NAMALWA (cell line): Measurements from ENCODE around the gene USH2A.

Source experiments
- DNase-seq: peaks from one replicate; pipeline ENCODE4 v3.0.0-alpha.2; 2015; ENCODE audit warnings: low spot score

The USH2A gene

DNA sequence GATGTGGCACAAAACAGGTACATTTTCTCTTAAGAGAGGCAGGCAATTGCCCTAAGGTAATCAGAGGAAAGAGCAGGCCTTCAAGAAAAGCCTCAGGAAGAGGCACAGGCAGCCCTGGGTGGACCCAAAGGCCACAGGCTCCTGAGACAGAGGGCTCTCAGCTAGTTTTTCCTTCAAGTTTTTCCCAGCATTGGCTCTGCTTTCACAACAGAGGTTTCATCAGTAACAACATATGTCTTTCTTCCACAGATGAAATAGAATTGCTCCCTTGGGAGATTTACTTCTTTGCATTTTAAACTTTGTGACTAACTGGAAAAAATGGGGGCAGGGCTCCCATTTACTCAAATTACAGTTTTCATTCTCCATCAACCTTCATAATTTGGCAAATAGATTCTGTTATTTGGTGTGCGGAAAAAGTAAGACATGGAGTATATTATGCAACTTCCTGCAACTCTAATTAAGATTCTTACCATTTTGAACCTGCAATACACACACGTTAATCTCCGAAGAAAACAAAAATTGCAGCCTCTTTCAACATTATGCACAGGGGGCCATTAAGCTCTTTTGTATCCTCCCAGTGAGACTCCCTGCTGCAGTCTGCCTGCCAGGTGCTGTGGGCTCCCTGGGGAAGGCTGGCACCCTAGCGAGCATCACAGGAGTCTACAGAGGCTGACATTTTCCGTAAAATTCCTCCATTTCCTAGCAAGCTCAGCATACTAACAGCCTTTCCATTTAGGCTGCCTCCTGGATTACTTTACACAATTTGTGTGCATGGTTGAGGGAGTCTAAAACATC, 282.3 kb downstream of the USH2A start:
- no peak for DNase-seq

DNA sequence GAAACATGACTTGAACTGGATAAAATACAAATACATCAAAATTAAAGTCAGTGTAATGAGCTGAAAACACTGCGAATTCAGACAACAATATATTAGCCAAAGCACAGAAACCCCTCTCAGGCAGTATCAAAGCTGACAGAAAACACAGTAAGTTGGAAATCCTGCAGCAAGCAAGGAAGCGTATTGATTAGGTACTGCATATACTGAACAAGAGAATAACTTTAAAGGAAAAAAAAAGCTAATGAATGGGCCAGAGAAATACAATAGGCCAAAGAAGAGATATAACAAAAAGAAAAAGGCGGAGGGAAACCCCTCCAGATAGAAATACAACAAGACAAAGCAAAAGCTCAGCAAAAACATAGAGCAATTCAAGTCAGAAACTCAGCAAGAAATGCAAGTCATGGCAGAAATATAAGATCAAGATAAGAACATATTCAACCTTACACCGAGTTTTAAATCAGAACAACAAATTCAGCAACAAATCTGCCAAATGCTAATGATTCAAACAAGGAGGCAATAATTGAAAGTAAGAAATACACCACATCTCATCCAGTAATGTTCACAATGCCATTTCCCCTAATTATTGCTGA, 299.0 kb downstream of the USH2A start:
- DNase-seq: no peak

DNA sequence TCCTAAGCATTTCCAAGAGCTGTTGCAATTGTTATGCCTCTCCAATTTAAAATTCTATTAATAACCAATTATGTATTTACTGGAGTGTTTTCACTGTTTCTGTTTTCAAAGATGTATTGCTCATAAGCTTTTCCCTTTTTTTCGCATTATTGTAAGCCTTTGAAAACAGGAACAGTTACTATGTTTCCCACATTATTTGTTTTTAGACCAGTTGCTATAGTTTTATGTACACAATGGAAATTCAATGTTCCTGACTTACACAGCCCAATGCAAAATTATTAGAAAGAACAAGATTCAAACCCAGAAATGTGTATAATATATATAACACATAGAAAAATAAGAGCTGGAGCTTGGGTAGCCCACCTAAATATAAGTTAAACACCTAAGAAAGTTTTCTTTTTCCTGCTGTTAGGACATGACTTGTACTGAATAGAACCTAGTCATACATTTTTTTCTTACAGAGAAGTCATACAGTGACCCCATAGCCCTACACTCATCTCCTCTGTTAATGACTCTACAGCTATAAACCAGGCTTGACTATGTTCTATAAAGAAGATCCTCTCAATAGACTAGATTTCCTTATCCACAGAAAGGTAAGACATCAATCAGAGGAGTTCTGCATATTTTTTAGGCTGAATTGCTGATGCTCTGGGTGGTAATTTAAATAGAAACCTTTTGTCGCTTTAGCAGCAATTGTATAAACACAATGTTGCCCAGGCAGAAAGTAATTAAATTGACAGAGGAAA, 299.6 kb downstream of the USH2A start:
- DNase-seq: no peak

DNA sequence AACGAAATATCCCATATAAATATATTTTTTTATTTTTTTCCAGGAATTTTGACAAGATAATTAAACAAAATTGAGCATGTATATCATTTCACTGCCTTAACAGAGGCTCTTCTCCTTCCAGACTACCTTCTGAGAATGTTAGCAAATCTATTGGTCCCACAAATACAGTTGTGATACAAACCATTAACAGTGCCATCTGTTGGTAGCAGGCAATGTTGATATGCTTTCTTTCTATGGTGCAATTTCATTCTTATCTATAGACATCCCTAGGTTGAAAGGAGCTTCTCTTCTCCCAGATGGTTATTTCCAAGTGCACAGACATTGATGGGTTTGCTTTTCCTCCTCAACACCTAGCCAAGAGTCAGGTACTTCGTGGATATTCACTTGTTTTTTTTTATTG, 303.6 kb downstream of the USH2A start:
- DNase-seq: peak; percentile 49

DNA sequence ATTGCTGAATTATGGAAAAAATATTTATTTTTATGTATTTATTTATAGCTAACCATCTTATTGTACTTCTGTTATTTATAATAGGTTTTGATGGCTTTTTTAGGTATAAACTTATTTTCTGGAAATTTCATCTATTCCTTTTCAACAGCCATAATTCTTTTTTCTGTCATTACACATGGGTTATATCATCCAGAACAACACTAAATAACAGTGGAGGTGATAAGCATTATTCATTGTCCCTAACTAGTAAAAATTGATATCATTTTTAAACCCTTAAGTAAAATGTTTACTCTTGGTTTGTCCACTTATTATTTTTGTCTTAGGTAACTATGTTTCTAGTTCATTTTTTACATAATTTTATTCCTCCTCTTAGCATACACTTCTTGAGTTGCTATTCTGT, 309.1 kb downstream of the USH2A start:
- no peak for DNase-seq

DNA sequence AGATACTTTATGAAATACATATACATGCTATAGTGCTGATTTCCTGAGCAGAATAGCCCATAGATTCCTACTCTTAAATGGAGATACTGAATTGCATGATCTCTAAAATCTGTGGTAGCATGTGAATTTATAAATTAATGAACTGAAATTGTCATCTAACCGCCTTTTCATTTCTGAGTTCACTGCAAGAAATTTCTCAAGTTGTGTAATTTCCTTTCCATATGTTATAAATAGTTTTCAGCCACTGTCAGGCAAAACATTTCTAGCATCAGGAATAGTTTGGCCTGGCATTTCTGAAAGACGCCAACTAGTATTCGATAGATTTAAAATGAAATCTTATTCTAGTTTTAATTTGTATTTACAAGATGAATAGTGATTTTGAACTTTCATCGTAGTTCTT, 310.1 kb downstream of the USH2A start:
- no peak for DNase-seq

DNA sequence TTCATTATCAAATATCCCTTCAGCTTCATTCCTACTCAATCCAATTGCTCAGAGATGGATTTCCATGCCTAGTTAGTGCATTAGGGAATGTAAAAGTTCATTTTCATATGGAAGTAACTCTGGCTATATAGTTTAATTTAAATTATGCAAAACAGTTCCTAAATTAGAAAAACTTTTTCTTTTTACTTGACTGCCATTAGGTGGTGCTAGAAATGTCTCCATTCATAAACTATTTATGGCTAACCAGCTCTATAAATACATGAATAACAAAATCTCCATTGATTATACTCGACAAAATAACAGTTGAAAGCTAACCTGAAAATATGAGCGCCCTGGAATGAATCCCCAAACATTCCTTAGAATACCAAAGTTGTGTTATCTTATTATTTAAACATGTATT, 311.4 kb downstream of the USH2A start:
- DNase-seq: no peak

DNA sequence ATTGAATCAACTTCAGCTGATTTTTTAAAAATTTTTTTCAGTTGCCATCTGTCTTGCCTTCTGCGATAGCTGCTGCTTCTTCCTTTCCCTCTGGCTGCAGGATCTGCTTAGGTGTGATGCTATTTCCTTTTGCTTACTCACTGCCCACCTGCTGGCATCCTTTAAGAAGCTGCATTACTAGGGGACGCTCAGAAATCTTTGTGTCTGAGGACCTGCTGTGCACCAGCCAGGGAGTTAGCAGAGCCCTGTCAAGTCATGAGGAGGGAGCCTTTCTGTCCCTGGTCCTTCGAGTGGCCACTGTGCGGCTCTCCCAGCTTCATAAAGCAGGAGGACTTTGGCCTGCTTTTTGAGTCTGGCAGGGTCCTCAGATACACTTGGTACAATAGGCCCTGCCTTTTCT, 327.8 kb downstream of the USH2A start:
- no peak for DNase-seq

DNA sequence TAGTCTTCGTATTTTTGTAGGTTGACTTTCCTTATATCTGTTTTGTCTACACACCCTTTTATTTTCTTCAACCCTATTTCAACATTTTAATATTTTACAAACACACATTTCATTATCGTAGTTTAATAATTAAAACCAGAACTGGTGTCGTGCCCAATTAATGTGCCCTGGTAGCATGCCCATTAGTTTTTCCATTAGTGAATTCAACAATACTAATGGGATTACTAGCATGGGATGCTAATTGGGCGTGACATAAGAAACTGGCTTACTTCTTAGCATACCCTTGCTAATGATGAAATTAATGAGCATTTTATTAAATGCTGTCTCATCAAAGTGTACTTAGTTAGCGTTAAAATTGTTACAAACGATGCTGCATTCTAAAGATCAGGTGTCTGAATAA, 332.7 kb downstream of the USH2A start:
- DNase-seq: no peak

DNA sequence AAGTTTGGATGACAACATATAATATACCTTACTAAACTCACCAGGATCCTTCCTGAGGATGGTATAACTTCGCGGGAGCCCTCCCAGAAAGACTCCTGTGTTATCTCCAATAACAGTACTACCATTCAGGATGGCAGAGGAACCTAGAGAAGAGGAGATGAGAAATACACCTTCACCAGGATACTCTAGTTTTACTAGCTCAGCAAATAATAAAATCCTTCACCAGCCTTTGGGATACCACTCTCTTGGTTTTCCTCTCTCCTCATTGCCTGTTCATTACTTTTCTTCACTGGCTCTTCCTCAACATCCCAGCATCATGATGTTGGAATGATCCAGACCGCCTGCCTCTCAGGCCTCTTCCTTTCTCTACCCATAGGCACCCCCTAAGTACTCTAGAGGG, 336.6 kb downstream of the USH2A start:
- DNase-seq: no peak

DNA sequence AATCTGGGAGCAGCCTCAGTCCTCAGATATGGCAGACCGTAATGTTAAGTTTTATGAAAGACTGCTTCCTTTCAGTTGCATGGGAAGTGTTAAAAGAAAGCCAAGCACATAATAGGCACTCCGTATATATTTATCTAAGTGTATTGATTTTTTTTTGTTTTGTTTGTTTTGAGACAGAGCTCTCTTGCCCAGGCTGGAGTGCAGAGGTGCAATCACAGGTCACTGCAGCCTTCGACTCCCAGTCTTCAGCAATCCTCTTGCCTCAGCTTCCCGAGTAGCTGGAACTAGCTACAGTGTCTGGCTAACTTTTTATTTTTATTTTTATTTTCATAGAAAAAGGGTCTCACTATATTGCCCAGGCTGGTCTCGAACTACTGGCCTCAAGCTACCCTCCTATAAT, 341.8 kb downstream of the USH2A start:
- no peak for DNase-seq

DNA sequence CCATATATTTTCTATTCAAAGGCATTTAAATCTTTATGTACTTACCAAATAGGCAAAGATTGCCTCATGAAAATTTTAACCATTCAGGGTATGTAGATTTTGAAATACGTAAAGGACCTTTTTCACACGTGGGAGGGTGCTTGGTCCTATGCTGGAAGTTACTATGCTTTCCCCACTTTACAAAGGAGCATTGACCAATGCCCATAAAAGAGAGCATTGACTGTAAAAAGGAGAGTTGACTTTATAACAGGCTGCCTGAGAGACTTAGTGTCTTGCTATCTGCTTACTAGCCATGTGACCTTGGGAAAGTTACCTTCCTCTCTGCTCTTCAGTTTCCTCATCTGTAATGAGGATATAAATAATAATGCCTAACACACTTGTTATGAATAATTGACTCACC, 346.5 kb downstream of the USH2A start:
- DNase-seq: no peak

DNA sequence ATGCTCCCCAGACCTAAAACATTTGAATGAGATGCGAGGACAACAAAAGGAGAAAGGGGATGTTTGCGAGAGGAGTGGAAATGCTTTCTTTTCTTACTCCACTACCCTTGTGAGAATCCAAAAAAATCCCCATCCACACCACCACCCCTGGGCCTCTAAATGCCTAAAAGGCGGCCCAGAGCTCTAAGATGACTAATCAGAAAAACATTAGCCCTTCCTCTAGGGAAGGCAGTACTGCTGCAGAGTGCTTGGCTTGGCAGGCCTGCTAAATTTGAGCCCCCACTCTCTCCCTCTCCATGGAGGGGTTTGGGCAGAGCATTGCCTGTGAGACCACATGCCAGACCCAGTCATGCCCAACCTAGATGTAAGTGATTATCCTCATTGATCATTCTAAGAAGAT, 347.9 kb downstream of the USH2A start:
- DNase-seq: no peak

DNA sequence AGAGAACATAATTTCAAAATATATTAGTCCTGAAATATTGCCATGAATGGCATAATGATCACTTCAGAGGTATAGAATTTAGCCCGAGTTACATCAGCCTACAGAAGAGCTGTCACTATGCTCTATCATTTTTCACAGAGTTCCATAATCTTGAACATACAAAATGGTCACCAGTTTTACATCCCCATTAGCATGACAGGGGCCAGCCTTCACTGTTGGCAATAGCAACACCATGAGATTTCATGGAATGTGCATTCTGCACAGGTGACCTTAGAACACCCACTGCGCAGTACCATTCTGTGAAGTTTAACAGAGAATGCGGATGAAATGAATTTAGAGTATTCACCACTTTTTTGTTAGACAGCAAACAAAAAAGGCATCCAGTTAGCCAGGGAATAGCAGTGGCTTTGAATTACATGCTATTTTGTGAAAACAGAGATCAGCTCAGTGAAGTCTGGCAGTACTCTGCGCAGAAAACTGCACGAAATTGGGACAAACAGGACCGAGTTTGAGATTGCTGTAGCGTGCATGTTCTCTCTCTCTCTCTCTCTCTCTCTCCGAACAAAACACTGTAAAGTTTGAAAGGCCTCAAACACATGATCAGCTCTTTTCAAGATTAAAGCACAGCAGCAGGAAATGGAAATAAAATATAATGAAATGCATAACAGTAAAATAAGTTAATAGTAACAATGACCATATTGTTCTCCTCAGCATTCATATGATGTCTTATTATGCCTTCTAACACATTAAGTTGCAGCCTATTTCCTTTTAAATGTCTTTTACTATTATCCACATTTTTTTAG, 349.3 kb downstream of the USH2A start:
- no peak for DNase-seq

DNA sequence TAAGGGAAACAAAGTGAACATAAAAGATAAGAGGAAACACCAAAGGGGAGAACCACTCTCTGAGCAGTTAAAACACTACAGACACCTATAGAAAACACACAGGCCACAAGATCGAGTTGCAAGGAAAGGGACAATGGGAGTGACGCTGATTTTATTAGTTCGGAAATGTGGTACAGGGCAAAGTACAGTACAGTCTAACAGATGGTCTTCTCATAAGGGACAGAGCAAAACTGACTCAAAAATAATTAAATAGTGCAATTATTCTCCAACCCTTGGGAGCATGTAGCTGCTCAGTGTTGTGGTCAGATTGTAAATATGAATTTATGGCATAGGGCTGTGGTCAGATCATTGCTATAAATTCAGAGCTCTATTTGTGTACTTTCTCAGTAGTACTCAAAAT, 352.0 kb downstream of the USH2A start:
- no peak for DNase-seq

DNA sequence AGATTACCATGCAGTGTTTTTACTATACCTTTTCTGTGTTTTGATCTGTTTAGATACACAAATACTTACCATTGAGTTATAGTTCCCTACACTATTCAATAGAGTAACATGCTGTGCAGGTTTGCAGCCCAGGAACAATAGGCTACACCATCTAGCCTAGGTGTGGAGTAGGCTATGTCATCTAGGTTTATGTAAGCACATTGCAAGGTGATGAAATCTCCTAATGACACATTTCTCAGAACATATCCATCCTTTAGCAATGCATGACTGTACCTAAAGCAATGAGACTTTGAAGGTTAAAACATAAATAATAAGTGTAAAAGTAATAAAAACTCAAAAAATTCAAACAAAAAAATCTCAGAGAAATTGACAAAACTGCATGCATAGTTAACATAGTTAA, 358.6 kb downstream of the USH2A start:
- no peak for DNase-seq

DNA sequence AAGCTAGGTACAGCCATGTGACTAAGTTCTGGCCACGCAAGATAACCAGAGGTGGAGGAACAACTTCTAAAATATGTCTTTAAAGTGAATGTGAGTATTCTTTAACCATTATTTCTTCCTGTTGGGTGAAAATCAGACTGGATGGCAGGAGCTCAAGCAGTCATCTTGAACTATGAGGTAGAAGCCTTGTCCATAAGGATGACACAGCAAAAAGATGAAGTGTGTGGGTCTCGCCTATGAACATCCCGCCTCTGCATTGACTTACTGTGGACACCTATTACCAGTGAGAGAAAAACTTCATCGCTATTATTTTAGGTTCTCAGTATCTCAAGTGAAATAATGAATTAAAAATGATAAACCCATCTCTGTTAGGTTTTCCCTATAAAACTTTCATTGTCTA, 365.3 kb downstream of the USH2A start:
- no peak for DNase-seq

DNA sequence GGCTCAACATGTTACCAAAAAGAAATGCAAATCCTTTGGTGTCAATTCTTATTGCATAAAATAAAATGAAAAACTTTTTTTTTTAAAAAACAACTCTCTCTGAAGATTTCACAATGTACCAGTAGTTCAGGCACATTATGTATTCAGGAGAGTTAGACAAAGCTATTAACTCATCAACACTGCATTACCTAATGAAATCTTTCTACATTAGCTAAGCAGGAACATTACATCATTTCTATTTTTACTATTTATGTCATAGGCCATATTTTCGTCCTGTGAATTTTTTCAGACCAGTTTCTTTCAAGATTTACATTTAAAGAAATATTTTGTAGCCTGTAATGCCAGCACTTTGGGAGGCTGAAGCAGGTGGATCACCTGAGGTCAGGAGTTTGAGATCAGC, 366.2 kb downstream of the USH2A start:
- no peak for DNase-seq

DNA sequence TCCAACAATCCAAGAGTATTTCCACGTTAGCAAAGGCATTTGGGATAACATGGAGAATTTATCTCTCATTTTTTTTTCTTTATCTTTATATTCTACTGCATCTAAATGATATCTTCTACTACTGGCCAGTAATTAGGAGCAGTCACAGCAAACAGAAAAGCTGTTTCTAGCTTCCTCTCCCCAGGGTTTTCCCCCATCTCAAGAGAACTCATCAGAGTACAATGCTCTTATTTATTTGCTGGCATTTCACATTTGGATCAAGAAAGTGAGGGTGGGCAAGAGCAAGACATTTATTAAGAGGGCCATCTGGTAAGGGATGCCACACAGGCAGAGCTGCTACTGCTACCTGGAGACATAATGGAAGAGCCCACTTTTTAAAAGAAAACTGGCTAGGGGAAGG, 368.2 kb downstream of the USH2A start:
- no peak for DNase-seq

DNA sequence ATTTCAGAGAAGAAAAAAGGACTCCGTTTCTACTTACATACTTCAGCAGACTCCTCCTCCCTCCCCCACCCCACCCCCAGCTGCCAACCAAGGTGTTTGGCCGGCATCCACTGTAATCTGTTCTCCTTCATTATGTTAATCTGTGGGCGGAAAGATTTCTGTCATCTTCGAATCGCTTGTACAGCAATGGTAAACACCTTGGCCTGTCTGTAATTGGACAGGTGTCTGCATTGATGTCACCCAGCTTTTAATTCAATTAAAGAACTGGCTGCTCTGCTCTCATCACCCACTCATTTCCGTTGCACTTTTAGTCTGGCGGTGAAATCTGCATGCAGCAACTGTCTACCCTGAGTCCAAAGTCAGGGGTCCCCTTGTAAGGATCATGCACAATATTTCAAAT, 368.6 kb downstream of the USH2A start:
- DNase-seq: no peak

DNA sequence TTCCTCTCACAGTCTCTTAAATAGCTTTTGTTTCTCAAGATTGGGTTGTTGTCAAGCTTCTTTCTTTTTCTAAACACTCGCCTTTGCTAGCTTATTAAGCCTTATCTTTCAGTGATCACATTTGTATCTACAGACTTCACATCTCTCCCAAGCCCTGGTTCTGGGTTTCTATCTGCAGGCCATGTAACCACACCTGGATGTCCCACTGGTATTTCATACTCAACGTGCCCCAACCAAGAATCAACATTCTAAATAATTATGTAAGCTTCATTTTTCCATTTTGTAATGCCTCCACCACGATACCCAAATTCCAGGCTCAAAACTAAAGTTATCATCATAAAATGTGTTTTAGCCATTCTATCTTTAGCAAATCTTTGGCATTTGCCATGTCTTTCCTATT, 372.2 kb downstream of the USH2A start:
- no peak for DNase-seq

DNA sequence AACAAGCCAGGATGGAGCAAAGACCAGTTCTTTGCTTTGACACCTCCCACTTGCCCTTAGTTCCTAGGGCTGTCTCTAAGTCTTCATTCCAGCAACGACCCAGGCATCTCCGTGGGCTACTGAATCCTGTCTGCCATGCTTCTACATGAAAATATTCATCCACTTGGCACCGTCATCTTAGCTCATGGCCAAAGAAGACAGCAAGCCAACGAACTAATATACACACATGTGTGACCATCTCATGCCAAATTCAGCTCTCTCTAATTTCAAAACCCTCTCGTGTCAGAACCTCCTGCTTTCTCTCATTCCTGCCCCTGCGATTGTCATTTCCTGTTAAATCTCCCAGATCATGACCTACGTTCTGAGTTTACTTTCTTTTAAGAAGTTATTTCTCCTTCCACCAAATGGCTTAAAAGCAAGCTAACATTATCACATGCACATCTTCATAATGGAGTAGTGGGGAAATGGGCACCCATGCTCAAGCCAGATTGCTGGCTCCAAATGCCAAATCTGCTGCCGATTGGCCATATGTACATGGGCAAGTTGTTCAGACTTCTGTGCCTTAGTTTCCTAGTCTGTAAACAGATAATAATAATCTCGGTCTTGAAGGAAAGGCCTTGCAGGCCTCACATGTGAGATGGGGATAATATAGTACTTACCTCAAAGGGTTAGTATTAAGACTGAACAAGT, 373.4 kb downstream of the USH2A start:
- DNase-seq: no peak
